B cell (primary cell): ENCODE data around the gene NUDT3. TPM values are rescaled to one million over a fixed set of nuclear protein-coding genes. Genes with fewer than 3 reads are reported as not detected.
"Not testable (repeated sequence)": the region's sequence is repeated elsewhere in the genome, so short reads cannot be mapped to it uniquely, and the experiment has no call there.

ENCODE experiments used
- ATAC-seq: fragments of 200-7000 bp; cut with Tn5 transposase; one replicate; pipeline ENCODE4 v1.10.0; 2021; ENCODE audit warnings: low read depth, mild to moderate bottlenecking, moderate number of reproducible peaks, moderate library complexity
- CTCF ChIA-PET: fragments of 350-600 bp; sonication (Branson Sonifier 250); formaldehyde crosslinking; loops from one replicate; lab custom pipeline; 2021; ENCODE audit warnings: antibody characterized with exemption, inconsistent platforms; lab: Charles Lee
- POLR2A ChIA-PET: fragments of 350-600 bp; sonication (Branson Sonifier 250); formaldehyde crosslinking; loops from one replicate; lab custom pipeline; 2021; ENCODE audit warnings: antibody characterized with exemption; lab: Charles Lee
- DNase-seq: peaks from one replicate; pipeline ENCODE4 v3.0.0; 2013
- H2AFZ ChIP-seq: 2 replicates; pipeline ENCODE4 v1.6.1; 2012; ENCODE audit warnings: mild to moderate bottlenecking, low read depth, low read length; ENCODE audit not compliant: insufficient read depth, poor library complexity, severe bottlenecking
- H3K27ac ChIP-seq, 2 donors: 1 replicate in 1 of 2; 2 replicates in 1 of 2; pipeline ENCODE4 v1.5.1; 2012 to 2013; ENCODE audit warnings: low read length in 2 of 2, mild to moderate bottlenecking in 2 of 2, moderate library complexity in 1 of 2
- H3K27me3 ChIP-seq, 4 experiments: fragments of 200-600 bp in 1 of 4; sonication (generic) in 1 of 4; replicated peaks in 1 of 4; 1 replicate in 2 of 4; 2 replicates in 2 of 4; pipeline versions ENCODE4 v1.6.1 to v1.7.0; 2013 to 2016; ENCODE audit warnings: low read length in 3 of 4, mild to moderate bottlenecking in 2 of 4, mixed read lengths in 1 of 4, moderate library complexity in 1 of 4; ENCODE audit not compliant: insufficient read depth in 4 of 4, control insufficient read depth in 3 of 4; ENCODE audit errors: control extremely low read depth in 1 of 4
- H3K36me3 ChIP-seq, 2 experiments: replicated peaks in 1 of 2; 1 replicate in 1 of 2; 2 replicates in 1 of 2; pipeline versions ENCODE4 v1.6.1 to v1.7.1; 2013; ENCODE audit warnings: low read length in 1 of 2; ENCODE audit not compliant: insufficient read depth in 2 of 2, control insufficient read depth in 1 of 2; ENCODE audit errors: control extremely low read depth in 1 of 2, extremely low read depth in 1 of 2
- H3K4me1 ChIP-seq, 2 donors: fragments of 200-600 bp in 1 of 2; sonication (generic) in 1 of 2; 1 replicate in 1 of 2; 2 replicates in 1 of 2; pipeline versions ENCODE4 v1.5.1 to v1.6.1; 2013 to 2017; ENCODE audit warnings: low read length in 2 of 2; ENCODE audit not compliant: control insufficient read depth in 2 of 2, insufficient read depth in 2 of 2
- H3K4me2 ChIP-seq: replicated peaks from 2 replicates; pipeline ENCODE3; 2012; ENCODE audit warnings: mild to moderate bottlenecking, low read depth, low read length; ENCODE audit not compliant: poor library complexity, severe bottlenecking
- H3K4me3 ChIP-seq, 5 experiments: fragments of 200-600 bp in 1 of 5; sonication (generic) in 1 of 5; 1 replicate in 3 of 5; 2 replicates in 2 of 5; pipeline versions ENCODE4 v1.5.1 to v1.7.0; 2011 to 2016; ENCODE audit warnings: low read length in 4 of 5, mild to moderate bottlenecking in 4 of 5, low read depth in 2 of 5, control low read depth in 1 of 5, moderate library complexity in 1 of 5; ENCODE audit not compliant: insufficient read depth in 1 of 5; ENCODE audit errors: control extremely low read depth in 1 of 5, extremely low read depth in 1 of 5
- H3K79me2 ChIP-seq: fragments of 200-600 bp; sonication (generic); one replicate; pipeline ENCODE4 v1.6.0; 2016; ENCODE audit warnings: low read length; ENCODE audit not compliant: control insufficient read depth, insufficient read depth
- H3K9ac ChIP-seq: fragments of 200-600 bp; sonication (generic); 2 replicates; pipeline ENCODE4 v1.6.1; 2017; ENCODE audit warnings: mild to moderate bottlenecking, low read length, moderate library complexity
- H3K9me3 ChIP-seq, 3 donors: one replicate each; pipeline versions ENCODE4 v1.6.1 to v1.7.1; 2013; ENCODE audit warnings: low read length in 2 of 3; ENCODE audit not compliant: control insufficient read depth in 2 of 3, insufficient read depth in 1 of 3; ENCODE audit errors: control extremely low read depth in 1 of 3
- H4K20me1 ChIP-seq: 2 replicates; pipeline ENCODE4 v1.6.0; 2012; ENCODE audit warnings: mild to moderate bottlenecking, low read length; ENCODE audit not compliant: insufficient read depth, control insufficient read depth, poor library complexity, severe bottlenecking
- H3K27ac Mint-ChIP-seq: one replicate; pipeline ENCODE4 v1.8.0; 2021; ENCODE audit warnings: mixed read lengths
- H3K27me3 Mint-ChIP-seq: one replicate; pipeline ENCODE4 v1.8.0; 2021; ENCODE audit warnings: mixed read lengths
- H3K4me1 Mint-ChIP-seq: one replicate; pipeline ENCODE4 v1.8.0; 2021; ENCODE audit warnings: mixed read lengths
- H3K4me3 Mint-ChIP-seq: one replicate; pipeline ENCODE4 v1.8.0; 2021; ENCODE audit warnings: mixed read lengths
- H3K9me3 Mint-ChIP-seq: one replicate; pipeline ENCODE4 v1.8.0; 2022; ENCODE audit warnings: mixed read lengths; ENCODE audit not compliant: insufficient read depth
- EZH2 ChIP-seq: IDR thresholded peaks from 2 replicates; pipeline ENCODE4 v1.6.1; 2012; ENCODE audit warnings: borderline replicate concordance, low read depth, mild to moderate bottlenecking, moderate library complexity, low read length; ENCODE audit not compliant: insufficient read depth, poor library complexity, severe bottlenecking
- WGBS: methylation state at CpG from one replicate; pipeline ENCODE4 v1.1.5; 2013; ENCODE audit warnings: missing lambda C conversion rate; ENCODE audit not compliant: insufficient coverage; 5-methylcytosine and 5-hydroxymethylcytosine counted together
- intact Hi-C: fragments of 100-400 bp; cut with micrococcal nuclease; formaldehyde crosslinking; loops from one replicate; pipeline ENCODE4 v1.10.0; 2022
- polyA plus RNA-seq: library from polyadenylated mRNA; depleted of rRNA; stranded (reverse); fragments of >200 nt; gene quantifications from 2 replicates; pipeline ENCODE4 v1.2.3, GENCODE V29; 2012
- total RNA-seq, 2 donors: library from RNA; stranded (reverse); fragments of 120-200 nt in 1 of 2; gene quantifications; 1 replicate in 1 of 2; 2 replicates in 1 of 2; pipeline versions ENCODE4 v1.2.3 to v1.2.4, GENCODE V29; 2013 to 2022
- TF ChIP-seq, protein P1 (sequence below): fragments of 200-600 bp; IDR thresholded peaks from one replicate; pipeline ENCODE4 v1.8.0; 2022; ENCODE audit warnings: antibody characterized with exemption, mild to moderate bottlenecking

The NUDT3 gene
- total and polyA plus RNA-seq, 2 donors (not counting 1 experiment from before 2014, with no cell fraction given), result 18.2 to 37.4 TPM

DNA sequence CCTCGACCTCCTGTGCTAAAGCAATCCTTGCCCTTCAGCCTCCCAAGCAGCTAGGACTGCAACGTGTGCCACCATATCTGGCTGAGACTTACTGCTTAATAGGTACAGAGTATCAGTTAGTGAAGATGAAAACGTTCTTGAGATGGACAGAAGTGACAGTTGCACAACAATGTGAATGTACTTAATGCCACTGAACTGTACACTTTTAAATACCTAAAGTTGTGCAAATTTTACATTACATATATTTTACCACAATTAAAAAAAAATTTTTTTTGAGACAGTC, 25.9 kb downstream of the NUDT3 start:
- ChIA-PET POLR2A (no interaction called here), CTCF (interaction anchor here (0.7 to 1.1 kb wide), 2 partner anchors 36 to 48 kb away, joined by 3 read pairs; no protein-coding TSS in a partner anchor)
- Histone ChIP-seq H3K4me1 (peaks cover 11 to 15% of the 10 kb centered on the region in 2 donors), H3K9ac (no peak overlapping the region), H3K9me3 (no peaks in the 10 kb centered on the region), H3K27ac (no peak overlapping the region), H4K20me1 (peaks cover 64% of the 10 kb centered on the region), H3K4me2 (no peak overlapping the region), H3K4me3 (no peak overlapping the region), H2AFZ (no peak overlapping the region), H3K79me2 (peaks cover 99% of the 10 kb centered on the region), H3K36me3 (no peaks in the 10 kb centered on the region), H3K27me3 (no peaks in the 10 kb centered on the region)
- TF ChIP-seq, protein P1, sequence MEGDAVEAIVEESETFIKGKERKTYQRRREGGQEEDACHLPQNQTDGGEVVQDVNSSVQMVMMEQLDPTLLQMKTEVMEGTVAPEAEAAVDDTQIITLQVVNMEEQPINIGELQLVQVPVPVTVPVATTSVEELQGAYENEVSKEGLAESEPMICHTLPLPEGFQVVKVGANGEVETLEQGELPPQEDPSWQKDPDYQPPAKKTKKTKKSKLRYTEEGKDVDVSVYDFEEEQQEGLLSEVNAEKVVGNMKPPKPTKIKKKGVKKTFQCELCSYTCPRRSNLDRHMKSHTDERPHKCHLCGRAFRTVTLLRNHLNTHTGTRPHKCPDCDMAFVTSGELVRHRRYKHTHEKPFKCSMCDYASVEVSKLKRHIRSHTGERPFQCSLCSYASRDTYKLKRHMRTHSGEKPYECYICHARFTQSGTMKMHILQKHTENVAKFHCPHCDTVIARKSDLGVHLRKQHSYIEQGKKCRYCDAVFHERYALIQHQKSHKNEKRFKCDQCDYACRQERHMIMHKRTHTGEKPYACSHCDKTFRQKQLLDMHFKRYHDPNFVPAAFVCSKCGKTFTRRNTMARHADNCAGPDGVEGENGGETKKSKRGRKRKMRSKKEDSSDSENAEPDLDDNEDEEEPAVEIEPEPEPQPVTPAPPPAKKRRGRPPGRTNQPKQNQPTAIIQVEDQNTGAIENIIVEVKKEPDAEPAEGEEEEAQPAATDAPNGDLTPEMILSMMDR, result no peak
- no peak for TF ChIP-seq EZH2
- ATAC-seq, result no peak
- DNase-seq, result no peak
- WGBS, result 100% methylated on average over 1 of the region's 3 CpGs
- Mint-ChIP-seq H3K9me3 (no peaks in the 10 kb centered on the region), H3K27ac (no peak overlapping the region), H3K4me1 (peaks cover 50% of the 10 kb centered on the region), H3K4me3 (no peak overlapping the region), H3K27me3 (no peaks in the 10 kb centered on the region)
- intact Hi-C loops, result no loop called here

DNA sequence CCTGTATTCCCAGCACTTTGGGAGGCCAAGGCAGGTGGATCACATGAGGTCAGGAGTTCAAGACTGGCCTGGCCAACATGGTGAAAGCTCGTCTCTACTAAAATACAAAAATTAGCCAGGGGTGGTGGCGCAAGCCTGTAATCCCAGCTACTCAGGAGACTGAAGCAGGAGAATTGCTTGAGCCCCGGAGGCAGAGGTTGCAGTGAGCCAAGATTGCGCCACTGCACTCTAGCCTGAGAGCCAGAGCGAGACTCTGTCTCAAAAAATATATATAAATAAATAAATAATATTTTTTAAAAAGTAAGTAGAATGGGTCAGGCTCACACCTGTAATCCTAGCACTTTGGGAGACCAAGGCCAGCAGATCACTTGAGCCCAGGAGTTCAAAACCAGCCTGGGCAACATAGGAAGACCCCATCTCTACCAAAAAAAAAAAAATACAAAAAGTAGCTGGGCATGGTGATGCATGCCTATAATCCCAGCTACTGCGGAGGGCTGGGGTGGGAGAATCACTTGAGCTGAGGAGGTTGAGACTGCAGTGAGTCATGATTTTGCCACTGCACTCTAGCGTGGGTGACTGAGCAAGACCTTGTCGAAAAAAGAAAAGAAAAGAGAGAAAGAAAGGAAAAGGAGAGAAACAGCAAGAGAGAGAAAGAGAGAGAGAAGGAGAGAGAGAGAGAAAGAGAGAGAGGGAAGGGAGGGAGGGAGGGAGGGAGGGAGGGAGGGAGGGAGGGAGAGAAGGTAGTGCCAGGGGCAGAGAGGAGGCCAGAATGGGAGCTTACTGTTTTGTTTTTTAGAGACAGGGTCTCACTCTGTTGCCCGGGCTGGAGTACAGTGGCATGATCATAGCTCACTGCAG, 26.5 kb downstream of the NUDT3 start:
- H3K4me2 ChIP-seq, H3K27me3 Mint-ChIP-seq, ATAC-seq, H3K9me3 ChIP-seq, H3K36me3 ChIP-seq, H3K27ac Mint-ChIP-seq, H2AFZ ChIP-seq, intact Hi-C loops, DNase-seq, H3K9ac ChIP-seq, H3K27me3 ChIP-seq, H3K4me3 ChIP-seq, H3K27ac ChIP-seq, H3K4me3 Mint-ChIP-seq, H3K9me3 Mint-ChIP-seq: not testable (repeated sequence)
- H3K4me1 Mint-ChIP-seq, result peaks cover 52% of the 10 kb centered on the region
- POLR2A ChIA-PET, result interaction anchor here (0.6 kb wide), 1 partner anchor 53 kb away, joined by 3 read pairs; no protein-coding TSS in a partner anchor
- peaks cover 11 to 15% of the 10 kb centered on the region in 2 donors for H3K4me1 ChIP-seq
- peaks cover 99% of the 10 kb centered on the region for H3K79me2 ChIP-seq
- WGBS, result 94% methylated on average over 4 of the region's 9 CpGs
- H4K20me1 ChIP-seq, result peaks cover 66% of the 10 kb centered on the region
- CTCF ChIA-PET, result interaction anchor here (0.7 to 1.1 kb wide), 2 partner anchors 35 to 49 kb away, joined by 3 read pairs; no protein-coding TSS in a partner anchor

DNA sequence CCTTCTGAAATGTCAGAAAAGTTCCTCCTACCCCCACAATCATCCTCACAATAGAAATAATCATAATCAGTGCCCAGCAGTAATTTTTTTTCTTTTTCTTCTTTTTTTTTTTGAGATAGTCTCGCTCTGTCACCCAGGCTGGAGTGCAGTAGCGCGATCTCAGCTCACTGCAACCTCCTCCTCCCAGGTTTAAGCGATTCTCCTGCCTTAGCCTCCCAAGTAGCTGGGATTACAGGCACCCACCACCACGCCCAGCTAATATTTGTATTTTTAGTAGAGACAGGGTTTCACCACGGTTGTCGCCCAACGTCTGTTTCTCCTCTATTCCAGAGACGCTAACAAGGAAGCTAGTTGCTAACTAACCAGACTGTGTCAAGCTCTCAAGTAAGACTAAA, 28.8 kb downstream of the NUDT3 start:
- H3K27ac Mint-ChIP-seq, H3K27me3 Mint-ChIP-seq, ATAC-seq, H3K27ac ChIP-seq, H3K9me3 Mint-ChIP-seq, H3K4me3 ChIP-seq, POLR2A ChIA-PET, intact Hi-C loops, H3K36me3 ChIP-seq, H3K9ac ChIP-seq, H3K9me3 ChIP-seq, DNase-seq, H3K27me3 ChIP-seq, H2AFZ ChIP-seq: not testable (repeated sequence)
- WGBS, result 88% methylated on average over 4 of the region's 9 CpGs
- Mint-ChIP-seq H3K4me3 (peak overlapping the region; percentile 38), H3K4me1 (peaks cover 57% of the 10 kb centered on the region)
- Histone ChIP-seq H4K20me1 (peaks cover 55% of the 10 kb centered on the region), H3K4me2 (peak overlapping the region; percentile 29), H3K4me1 (peaks cover 11 to 15% of the 10 kb centered on the region in 2 donors), H3K79me2 (peaks cover 99% of the 10 kb centered on the region)
- CTCF ChIA-PET, result interaction anchor here (1.3 to 2.0 kb wide), 2 partner anchors 51 to 114 kb away, joined by 3 to 8 read pairs; partner anchors contain the start of gene SMIM29
